T-helper 1 cell (primary cell): ENCODE results near the gene CHRNA5.

Source experiments
- DNase-seq, 5 donors: peaks; one replicate each; pipeline ENCODE4 v3.0.0-alpha.2; 2012 to 2020

Gene CHRNA5

GRCh38 chr15:78640527-78641101, 75.3 kb downstream of the CHRNA5 start:
- no peak for DNase-seq

GRCh38 chr15:78641102-78641748, 75.9 kb downstream of the CHRNA5 start, which contains the start of gene CHRNB4:
TSS of gene CHRNB4 (minus strand) at chr15:78641210. CDS start at chr15:78641133, 77 bp downstream.
- no peak for DNase-seq

- DNase-seq: no peak
Measured at GRCh38 chr15:78641749-78642275, 76.5 kb downstream of the CHRNA5 start.

GRCh38 chr15:78642331-78642730, 77.0 kb downstream of the CHRNA5 start:
- DNase-seq: no peak
